Chondrocyte (in vitro differentiated cells): ENCODE results near the gene ZSCAN32. TPM values are rescaled to one million over a fixed set of nuclear protein-coding genes. Genes with fewer than 3 reads are reported as not detected.

Source experiments
- DNase-seq: peaks from one replicate; pipeline ENCODE4 v3.0.0; 2021; ENCODE audit warnings: mixed read lengths, low spot score
- H3K27ac Mint-ChIP-seq: one replicate; pipeline ENCODE4 v1.8.0; 2021; ENCODE audit warnings: mild to moderate bottlenecking, moderate library complexity, mixed read lengths; ENCODE audit not compliant: unreplicated experiment
- H3K27me3 Mint-ChIP-seq: 2 replicates; pipeline ENCODE4 v1.8.0; 2021; ENCODE audit warnings: low read depth, mixed read lengths
- H3K36me3 Mint-ChIP-seq: 2 replicates; pipeline ENCODE4 v1.8.0; 2021; ENCODE audit warnings: low read depth, mixed read lengths
- H3K4me1 Mint-ChIP-seq: 2 replicates; pipeline ENCODE4 v1.8.0; 2021; ENCODE audit warnings: low read depth, mild to moderate bottlenecking, mixed read lengths
- H3K4me3 Mint-ChIP-seq: one replicate; pipeline ENCODE4 v1.8.0; 2021; ENCODE audit warnings: mild to moderate bottlenecking, moderate library complexity, mixed read lengths; ENCODE audit not compliant: unreplicated experiment
- H3K9me3 Mint-ChIP-seq: 2 replicates; pipeline ENCODE4 v1.8.0; 2021; ENCODE audit warnings: low read depth, mixed read lengths
- CTCF ChIP-seq: fragments of 200-600 bp; sonication (generic); IDR thresholded peaks from 2 replicates; pipeline ENCODE4 v1.5.0; 2021; ENCODE audit warnings: antibody characterized with exemption, mild to moderate bottlenecking, moderate library complexity
- total RNA-seq: library from RNA; stranded (reverse); gene quantifications from 3 replicates; pipeline ENCODE4 v1.2.1, GENCODE V29; 2021

The ZSCAN32 gene
- total RNA-seq, 1 donor from 2014 or later, result 13.4 TPM

- no peak overlapping the region for H3K27ac Mint-ChIP-seq
- H3K4me3 Mint-ChIP-seq, result no peak overlapping the region
- H3K27me3 Mint-ChIP-seq, result peaks cover 20% of the 10 kb centered on the region
- H3K9me3 Mint-ChIP-seq, result peaks cover 14% of the 10 kb centered on the region
- no peak for TF ChIP-seq CTCF
- H3K4me1 Mint-ChIP-seq, result no peaks in the 10 kb centered on the region
- peaks cover 1% of the 10 kb centered on the region for H3K36me3 Mint-ChIP-seq
- no peak for DNase-seq
These were observed 41.9 kb downstream of the ZSCAN32 start for GRCh38 chr16:3358871-3359270.

- no peak for TF ChIP-seq CTCF
- DNase-seq, result no peak
- peaks cover 11% of the 10 kb centered on the region for H3K9me3 Mint-ChIP-seq
- peaks cover 25% of the 10 kb centered on the region for H3K27me3 Mint-ChIP-seq
- H3K4me1 Mint-ChIP-seq, result no peaks in the 10 kb centered on the region
- H3K4me3 Mint-ChIP-seq, result no peak overlapping the region
- H3K36me3 Mint-ChIP-seq, result peaks cover 1% of the 10 kb centered on the region
- no peak overlapping the region for H3K27ac Mint-ChIP-seq
These were observed 44.7 kb downstream of the ZSCAN32 start for GRCh38 chr16:3356118-3356517.

GRCh38 chr16:3355589-3355988, 45.2 kb downstream of the ZSCAN32 start, which contains the start of gene OR2C1:
TSS of gene OR2C1 (plus strand) at chr16:3355889. CDS start at chr16:3355941, 52 bp downstream.
- TF ChIP-seq CTCF, result no peak

GRCh38 chr16:3349175-3349574, 51.6 kb downstream of the ZSCAN32 start:
- H3K27me3 Mint-ChIP-seq, result peaks cover 20% of the 10 kb centered on the region
- H3K9me3 Mint-ChIP-seq, result no peaks in the 10 kb centered on the region
- no peaks in the 10 kb centered on the region for H3K36me3 Mint-ChIP-seq
- no peak for DNase-seq
- TF ChIP-seq CTCF, result no peak
- H3K4me3 Mint-ChIP-seq, result no peak overlapping the region
- H3K27ac Mint-ChIP-seq, result no peak overlapping the region
- no peaks in the 10 kb centered on the region for H3K4me1 Mint-ChIP-seq

More at GRCh38 chr16:3355589-3355988, 45.2 kb downstream of the ZSCAN32 start, which contains the start of gene OR2C1:
- H3K27ac Mint-ChIP-seq, result no peak within 1 kb of the TSS
- H3K4me1 Mint-ChIP-seq, result no peaks in the 10 kb centered on the region
- peaks cover 1% of the 10 kb centered on the region for H3K36me3 Mint-ChIP-seq
- peaks cover 7% of the 10 kb centered on the region for H3K9me3 Mint-ChIP-seq
- peaks cover 21% of the 10 kb centered on the region for H3K27me3 Mint-ChIP-seq
- no peak for DNase-seq
- no peak within 1 kb of the TSS for H3K4me3 Mint-ChIP-seq

- no peak for DNase-seq
- TF ChIP-seq CTCF, result no peak
- Mint-ChIP-seq H3K27me3 (peaks cover 19% of the 10 kb centered on the region), H3K9me3 (no peaks in the 10 kb centered on the region), H3K27ac (no peak overlapping the region), H3K4me1 (no peaks in the 10 kb centered on the region), H3K4me3 (no peak overlapping the region), H3K36me3 (no peaks in the 10 kb centered on the region)
These were observed 52.1 kb downstream of the ZSCAN32 start for GRCh38 chr16:3348547-3349167.
